Neural crest cell (in vitro differentiated cells): ENCODE data around the gene KSR1. TPM values are rescaled to one million over a fixed set of nuclear protein-coding genes. Genes with fewer than 3 reads are reported as not detected.

Source experiments
- DNase-seq: peaks from one replicate; pipeline ENCODE4 v3.0.0; 2021; ENCODE audit warnings: low read depth, mixed read lengths, low spot score
- H3K27ac Mint-ChIP-seq: one replicate; pipeline ENCODE4 v1.8.0; 2021; ENCODE audit warnings: mild to moderate bottlenecking, mixed read lengths; ENCODE audit not compliant: unreplicated experiment
- H3K27me3 Mint-ChIP-seq: 2 replicates; pipeline ENCODE4 v1.8.0; 2021; ENCODE audit warnings: low read depth, mild to moderate bottlenecking, mixed read lengths
- H3K36me3 Mint-ChIP-seq: 2 replicates; pipeline ENCODE4 v1.8.0; 2021; ENCODE audit warnings: low read depth, mild to moderate bottlenecking, mixed read lengths
- H3K4me1 Mint-ChIP-seq: 2 replicates; pipeline ENCODE4 v1.8.0; 2021; ENCODE audit warnings: mixed read lengths
- H3K4me3 Mint-ChIP-seq: one replicate; pipeline ENCODE4 v1.8.0; 2021; ENCODE audit warnings: mild to moderate bottlenecking, mixed read lengths
- H3K9me3 Mint-ChIP-seq: 2 replicates; pipeline ENCODE4 v1.8.0; 2021; ENCODE audit warnings: mixed read lengths
- CTCF ChIP-seq: fragments of 200-600 bp; sonication (generic); conservative IDR thresholded peaks from 2 replicates; pipeline ENCODE4 v1.5.0; 2021; ENCODE audit warnings: antibody characterized with exemption, mild to moderate bottlenecking
- total RNA-seq: library from RNA; stranded (reverse); gene quantifications from 2 replicates; pipeline ENCODE4 v1.2.1, GENCODE V29; 2021

KSR1 gene
- total RNA-seq, 1 donor from 2014 or later: 28.0 TPM

GRCh38 chr17:27530764-27531391 lies 74.6 kb downstream of the KSR1 start:
- no peak for DNase-seq
- H3K36me3 Mint-ChIP-seq: no peaks in the 10 kb centered on the region
- H3K27ac Mint-ChIP-seq: no peak overlapping the region
- H3K4me1 Mint-ChIP-seq: peaks cover 63% of the 10 kb centered on the region
- H3K4me3 Mint-ChIP-seq: peak overlapping the region; percentile 27
- no peak for TF ChIP-seq CTCF
- H3K9me3 Mint-ChIP-seq: no peaks in the 10 kb centered on the region
- H3K27me3 Mint-ChIP-seq: no peaks in the 10 kb centered on the region

GRCh38 chr17:27531469-27531961 lies 75.3 kb downstream of the KSR1 start:
- no peaks in the 10 kb centered on the region for H3K9me3 Mint-ChIP-seq
- H3K4me1 Mint-ChIP-seq: peaks cover 62% of the 10 kb centered on the region
- no peak for DNase-seq
- no peak for TF ChIP-seq CTCF
- H3K27ac Mint-ChIP-seq: peak overlapping the region; percentile 75
- H3K27me3 Mint-ChIP-seq: no peaks in the 10 kb centered on the region
- H3K36me3 Mint-ChIP-seq: no peaks in the 10 kb centered on the region
- no peak overlapping the region for H3K4me3 Mint-ChIP-seq

GRCh38 chr17:27532269-27533263 lies 76.3 kb downstream of the KSR1 start:
- H3K9me3 Mint-ChIP-seq: no peaks in the 10 kb centered on the region
- no peak for DNase-seq
- no peaks in the 10 kb centered on the region for H3K36me3 Mint-ChIP-seq
- H3K4me1 Mint-ChIP-seq: peaks cover 58% of the 10 kb centered on the region
- peak overlapping the region; percentile 35 for H3K27ac Mint-ChIP-seq
- no peak overlapping the region for H3K4me3 Mint-ChIP-seq
- TF ChIP-seq CTCF: no peak
- H3K27me3 Mint-ChIP-seq: no peaks in the 10 kb centered on the region

GRCh38 chr17:27533874-27534815 lies 77.9 kb downstream of the KSR1 start:
- no peak overlapping the region for H3K27ac Mint-ChIP-seq
- no peak for TF ChIP-seq CTCF
- H3K36me3 Mint-ChIP-seq: no peaks in the 10 kb centered on the region
- peaks cover 70% of the 10 kb centered on the region for H3K4me1 Mint-ChIP-seq
- no peaks in the 10 kb centered on the region for H3K9me3 Mint-ChIP-seq
- no peak for DNase-seq
- no peaks in the 10 kb centered on the region for H3K27me3 Mint-ChIP-seq
- H3K4me3 Mint-ChIP-seq: no peak overlapping the region
